Mucosa of stomach (tissue), 1 donor: ENCODE results near the gene MPC2.
"Not testable (repeated sequence)": the region's sequence is repeated elsewhere in the genome, so short reads cannot be mapped to it uniquely, and the experiment has no call there.

ENCODE experiments used
- H3K27me3 ChIP-seq: one replicate; pipeline ENCODE4 v1.7.0; 2013; ENCODE audit warnings: mild to moderate bottlenecking, low read length; ENCODE audit not compliant: control insufficient read depth, insufficient read depth
- H3K36me3 ChIP-seq: one replicate; pipeline ENCODE4 v1.7.0; 2013; ENCODE audit warnings: low read length; ENCODE audit not compliant: control insufficient read depth, insufficient read depth
- H3K4me1 ChIP-seq: one replicate; pipeline ENCODE4 v1.7.0; 2013; ENCODE audit warnings: mild to moderate bottlenecking, low read length; ENCODE audit not compliant: control insufficient read depth, insufficient read depth
- H3K4me3 ChIP-seq: one replicate; pipeline ENCODE4 v1.7.0; 2013; ENCODE audit warnings: low read length
- H3K9ac ChIP-seq: one replicate; pipeline ENCODE4 v1.7.0; 2013; ENCODE audit warnings: mild to moderate bottlenecking, low read length, moderate library complexity
- H3K9me3 ChIP-seq: one replicate; pipeline ENCODE4 v1.7.0; 2013; ENCODE audit warnings: mild to moderate bottlenecking, low read length, moderate library complexity; ENCODE audit not compliant: control insufficient read depth
- donor health status: Pancreatic carcinoma.

The MPC2 gene

DNA sequence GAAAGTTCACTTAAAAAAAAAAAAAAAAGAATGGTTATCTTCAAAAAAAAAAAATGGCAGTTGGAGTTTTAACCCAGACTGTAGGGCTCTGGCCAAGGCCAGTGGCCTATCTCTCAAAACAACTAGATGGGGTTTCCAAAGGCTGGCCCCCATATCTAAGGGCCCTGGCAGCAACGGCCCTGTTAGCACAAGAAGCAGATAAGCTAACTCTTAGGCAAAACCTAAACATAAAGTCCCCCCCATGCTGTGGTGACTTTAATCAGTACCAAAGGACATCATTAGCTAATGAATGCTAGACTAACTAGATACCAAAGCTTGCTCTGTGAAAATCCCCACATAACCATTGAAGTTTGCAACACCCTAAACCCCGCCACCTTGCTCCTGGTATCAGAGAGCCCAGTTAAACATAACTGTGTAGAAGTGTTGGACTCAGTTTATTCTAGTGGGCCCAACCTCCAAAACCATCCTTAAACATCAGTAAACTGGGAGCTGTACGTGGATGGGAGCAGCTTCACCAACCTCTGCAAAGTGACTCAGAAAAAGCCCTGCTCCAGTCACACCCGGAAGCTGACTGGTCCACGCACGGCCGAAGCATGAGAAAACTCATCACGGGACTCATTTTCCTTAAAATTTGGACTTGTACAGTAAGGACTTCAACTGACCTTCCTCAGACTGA is 70.0 kb downstream of the MPC2 start:
- peaks cover 13% of the 10 kb centered on the region for H3K4me1 ChIP-seq
- not testable (repeated sequence) for H3K4me3 ChIP-seq, H3K27me3 ChIP-seq, H3K9ac ChIP-seq, H3K36me3 ChIP-seq, H3K9me3 ChIP-seq
